Caco-2 (cell line): ENCODE data around the gene NRXN3. TPM values are rescaled to one million over a fixed set of nuclear protein-coding genes. Genes with fewer than 3 reads are reported as not detected.

Source experiments
- BruUV-seq: library from RNA; stranded (reverse); fragments of 400-500 nt; replicated peaks from 2 replicates; lab custom pipeline; 2021; lab: Mats Ljungman, UMichigan
- CTCF ChIA-PET: fragments of 300-600 bp; sonication (Branson Sonifier 250); formaldehyde crosslinking; loops from one replicate; lab custom pipeline; 2022; ENCODE audit warnings: antibody characterized with exemption; lab: Charles Lee
- POLR2A ChIA-PET: fragments of 300-600 bp; sonication (Branson Sonifier 250); formaldehyde crosslinking; loops from one replicate; lab custom pipeline; 2022; ENCODE audit warnings: antibody characterized with exemption; lab: Charles Lee
- DNase-seq, 2 experiments: peaks; one replicate each; pipeline versions ENCODE4 v3.0.0 to v3.0.0-alpha.2; 2020 to 2022
- H3K27me3 ChIP-seq: replicated peaks from 2 replicates; pipeline ENCODE4 v1.6.0; 2011; ENCODE audit warnings: low read length; ENCODE audit not compliant: control insufficient read depth, insufficient read depth
- H3K36me3 ChIP-seq: 2 replicates; pipeline ENCODE4 v1.5.1; 2011; ENCODE audit warnings: low read length; ENCODE audit not compliant: control insufficient read depth, insufficient read depth
- H3K4me1 ChIP-seq: fragments of 250-450 bp; sonication (Bioruptor Pico); 2 replicates; pipeline ENCODE4 v1.5.1; 2020; ENCODE audit warnings: mild to moderate bottlenecking
- H3K4me3 ChIP-seq: 2 replicates; pipeline ENCODE4 v1.5.1; 2011; ENCODE audit warnings: low read depth, mild to moderate bottlenecking, control low read depth, low read length
- H3K9me3 ChIP-seq: fragments of 250-450 bp; sonication (Bioruptor Pico); 2 replicates; pipeline ENCODE4 v1.5.1; 2020; ENCODE audit warnings: mild to moderate bottlenecking, moderate library complexity
- H3K27ac Mint-ChIP-seq: one replicate; pipeline ENCODE4 v1.8.0; 2022; ENCODE audit warnings: mixed read lengths; ENCODE audit not compliant: unreplicated experiment
- H3K27me3 Mint-ChIP-seq: one replicate; pipeline ENCODE4 v1.8.0; 2022; ENCODE audit warnings: mixed read lengths; ENCODE audit not compliant: insufficient read depth, unreplicated experiment
- H3K36me3 Mint-ChIP-seq: one replicate; pipeline ENCODE4 v1.8.0; 2022; ENCODE audit warnings: mild to moderate bottlenecking, mixed read lengths; ENCODE audit not compliant: insufficient read depth, unreplicated experiment
- H3K4me1 Mint-ChIP-seq: one replicate; pipeline ENCODE4 v1.8.0; 2022; ENCODE audit warnings: low read depth, mixed read lengths; ENCODE audit not compliant: unreplicated experiment
- H3K4me3 Mint-ChIP-seq: one replicate; pipeline ENCODE4 v1.8.0; 2022; ENCODE audit warnings: mild to moderate bottlenecking, moderate library complexity, mixed read lengths; ENCODE audit not compliant: unreplicated experiment
- H3K9me3 Mint-ChIP-seq: one replicate; pipeline ENCODE4 v1.8.0; 2022; ENCODE audit warnings: mixed read lengths; ENCODE audit not compliant: unreplicated experiment
- intact Hi-C: fragments of 100-400 bp; cut with micrococcal nuclease; formaldehyde crosslinking; loops from one replicate; pipeline ENCODE4 v1.10.0; 2022; ENCODE audit not compliant: unreplicated experiment
- total RNA-seq: library from RNA; stranded (reverse); gene quantifications from 2 replicates; pipeline ENCODE4 v1.2.3, GENCODE V29; 2022
- TF ChIP-seq, protein P1 (sequence below), 2 experiments: fragments of 200-600 bp in 1 of 2; IDR thresholded peaks; 1 replicate in 1 of 2; 2 replicates in 1 of 2; pipeline versions ENCODE4 v1.5.1 to v1.8.0; 2011 to 2022; ENCODE audit warnings: antibody characterized with exemption in 1 of 2, control low read depth in 1 of 2, inconsistent platforms in 1 of 2, low read depth in 1 of 2, low read length in 1 of 2, mild to moderate bottlenecking in 1 of 2, moderate library complexity in 1 of 2; ENCODE audit not compliant: insufficient read depth in 1 of 2, severe bottlenecking in 1 of 2, unreplicated experiment in 1 of 2

The NRXN3 gene
- total RNA-seq, 1 experiment from 2014 or later, result 12.4 TPM

DNA sequence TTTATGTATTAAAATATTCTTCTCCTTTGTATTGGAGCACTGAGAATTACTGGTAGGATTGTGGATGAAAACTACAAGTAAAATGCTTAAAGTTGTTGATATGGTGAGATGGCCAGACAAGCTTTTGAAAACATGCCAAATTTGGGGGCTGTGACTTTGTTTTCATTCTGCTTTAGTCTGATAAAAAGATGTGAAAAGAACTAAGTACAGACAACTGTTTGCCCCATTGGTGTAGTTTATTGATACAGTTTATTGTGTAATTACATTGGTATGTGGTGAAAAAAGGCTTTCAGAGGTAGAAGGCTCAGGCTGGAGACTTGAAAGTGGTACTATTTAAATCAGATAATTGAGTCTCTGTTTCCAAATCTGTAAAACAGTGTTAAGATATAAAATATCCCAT lies 1294.3 kb downstream of the NRXN3 start:
- no peak for DNase-seq
- no peaks in the 10 kb centered on the region for H3K36me3 ChIP-seq
- no peak overlapping the region for H3K4me3 ChIP-seq
- H3K4me3 Mint-ChIP-seq, result no peak overlapping the region
- no peak overlapping the region for H3K27ac Mint-ChIP-seq
- no peaks in the 10 kb centered on the region for H3K9me3 ChIP-seq
- no TSS peak for BruUV-seq
- POLR2A ChIA-PET, result no interaction called here
- CTCF ChIA-PET, result no interaction called here
- peaks cover 8% of the 10 kb centered on the region; the same call in 1 of the 2 replicates for H3K4me1 ChIP-seq
- TF ChIP-seq, protein P1, sequence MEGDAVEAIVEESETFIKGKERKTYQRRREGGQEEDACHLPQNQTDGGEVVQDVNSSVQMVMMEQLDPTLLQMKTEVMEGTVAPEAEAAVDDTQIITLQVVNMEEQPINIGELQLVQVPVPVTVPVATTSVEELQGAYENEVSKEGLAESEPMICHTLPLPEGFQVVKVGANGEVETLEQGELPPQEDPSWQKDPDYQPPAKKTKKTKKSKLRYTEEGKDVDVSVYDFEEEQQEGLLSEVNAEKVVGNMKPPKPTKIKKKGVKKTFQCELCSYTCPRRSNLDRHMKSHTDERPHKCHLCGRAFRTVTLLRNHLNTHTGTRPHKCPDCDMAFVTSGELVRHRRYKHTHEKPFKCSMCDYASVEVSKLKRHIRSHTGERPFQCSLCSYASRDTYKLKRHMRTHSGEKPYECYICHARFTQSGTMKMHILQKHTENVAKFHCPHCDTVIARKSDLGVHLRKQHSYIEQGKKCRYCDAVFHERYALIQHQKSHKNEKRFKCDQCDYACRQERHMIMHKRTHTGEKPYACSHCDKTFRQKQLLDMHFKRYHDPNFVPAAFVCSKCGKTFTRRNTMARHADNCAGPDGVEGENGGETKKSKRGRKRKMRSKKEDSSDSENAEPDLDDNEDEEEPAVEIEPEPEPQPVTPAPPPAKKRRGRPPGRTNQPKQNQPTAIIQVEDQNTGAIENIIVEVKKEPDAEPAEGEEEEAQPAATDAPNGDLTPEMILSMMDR (IDR thresholded peaks at IDR 0.05; ENCODE audit: insufficient read depth in 1 of 2, low read depth in 1 of 2, low read length in 1 of 2, severe bottlenecking in 1 of 2, unreplicated experiment in 1 of 2), result no peak
- intact Hi-C loops, result no loop called here
- H3K36me3 Mint-ChIP-seq, result no peaks in the 10 kb centered on the region
- peaks cover 10% of the 10 kb centered on the region for H3K4me1 Mint-ChIP-seq
- H3K27me3 ChIP-seq, result no peaks in the 10 kb centered on the region
- no peaks in the 10 kb centered on the region for H3K27me3 Mint-ChIP-seq
- H3K9me3 Mint-ChIP-seq, result no peaks in the 10 kb centered on the region

GRCh38 chr14:79465651-79466050 lies 1295.5 kb downstream of the NRXN3 start:
- H3K36me3 ChIP-seq, result no peaks in the 10 kb centered on the region
- H3K27me3 ChIP-seq, result no peaks in the 10 kb centered on the region
- no peaks in the 10 kb centered on the region for H3K9me3 ChIP-seq
- H3K4me1 ChIP-seq, result peaks cover 8% of the 10 kb centered on the region; the same call in 1 of the 2 replicates
- no peaks in the 10 kb centered on the region for H3K27me3 Mint-ChIP-seq
- no peaks in the 10 kb centered on the region for H3K36me3 Mint-ChIP-seq
- no peak for DNase-seq
- H3K27ac Mint-ChIP-seq, result no peak overlapping the region
- peaks cover 5% of the 10 kb centered on the region for H3K9me3 Mint-ChIP-seq
- no TSS peak for BruUV-seq
- H3K4me1 Mint-ChIP-seq, result peaks cover 13% of the 10 kb centered on the region
- no peak overlapping the region for H3K4me3 ChIP-seq
- TF ChIP-seq, protein P1 (IDR thresholded peaks at IDR 0.05; ENCODE audit: insufficient read depth in 1 of 2, low read depth in 1 of 2, low read length in 1 of 2, severe bottlenecking in 1 of 2, unreplicated experiment in 1 of 2), result no peak
- ChIA-PET CTCF (no interaction called here), POLR2A (no interaction called here)
- H3K4me3 Mint-ChIP-seq, result no peak overlapping the region
- intact Hi-C loops, result no loop called here

GRCh38 chr14:79466938-79467527 lies 1296.9 kb downstream of the NRXN3 start:
- intact Hi-C loops, result no loop called here
- ChIA-PET CTCF (no interaction called here), POLR2A (no interaction called here)
- no TSS peak for BruUV-seq
- DNase-seq, result no peak
- Mint-ChIP-seq H3K9me3 (peaks cover 9% of the 10 kb centered on the region), H3K4me1 (peaks cover 15% of the 10 kb centered on the region), H3K27me3 (no peaks in the 10 kb centered on the region), H3K4me3 (no peak overlapping the region), H3K36me3 (no peaks in the 10 kb centered on the region), H3K27ac (no peak overlapping the region)
- TF ChIP-seq, protein P1 (IDR thresholded peaks at IDR 0.05; ENCODE audit: insufficient read depth in 1 of 2, low read depth in 1 of 2, low read length in 1 of 2, severe bottlenecking in 1 of 2, unreplicated experiment in 1 of 2), result no peak
- Histone ChIP-seq H3K9me3 (no peaks in the 10 kb centered on the region), H3K4me3 (no peak overlapping the region), H3K36me3 (no peaks in the 10 kb centered on the region), H3K27me3 (no peaks in the 10 kb centered on the region), H3K4me1 (peaks cover 8% of the 10 kb centered on the region; the same call in 1 of the 2 replicates)
